Measurements from ENCODE around the gene GRAP2. TPM values are rescaled to one million over a fixed set of nuclear protein-coding genes. Genes with fewer than 3 reads are reported as not detected.

Gene GRAP2
- total and polyA plus RNA-seq, 2 of the 4 experiments (the other 2 are of a cell fraction) = not detected

DNA sequence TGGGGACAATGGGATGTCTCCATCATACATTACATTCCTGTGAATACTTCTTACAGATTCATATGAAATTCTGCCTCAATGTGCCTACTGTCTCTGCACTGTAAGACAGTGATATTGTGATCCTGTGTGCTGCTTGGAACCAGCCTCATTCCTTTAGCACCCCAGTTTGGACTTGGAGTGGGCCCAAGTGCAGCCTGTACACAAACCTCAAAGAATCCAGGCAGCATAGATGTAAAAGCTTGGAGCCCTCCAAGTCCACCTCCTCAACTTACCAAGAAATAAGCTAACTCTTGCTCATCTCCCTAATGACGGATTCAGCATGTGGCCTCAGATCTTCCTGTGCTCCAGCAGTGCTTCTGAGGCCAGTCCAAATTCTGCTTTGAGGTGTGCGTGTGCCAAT, 24.4 kb downstream of the GRAP2 start:
- Histone ChIP-seq H4K5ac (ENCODE audit: low read depth, low read length) (no peak overlapping the region), H4K20me1 (ENCODE audit: insufficient read depth, low read length) (no peaks in the 10 kb centered on the region), H3K27ac (ENCODE audit: insufficient read depth, low read length) (no peak overlapping the region), H4K91ac (ENCODE audit: insufficient read depth, low read depth, low read length) (no peak overlapping the region), H3K4ac (ENCODE audit: low read depth, low read length) (no peak overlapping the region), H3K9ac (ENCODE audit: low read depth, low read length) (no peak overlapping the region), H3K23ac (ENCODE audit: low read depth, low read length) (no peak overlapping the region), H3K4me3 (ENCODE audit: insufficient read depth, low read depth, low read length) (no peak overlapping the region), H3K79me1 (ENCODE audit: low read depth in 1 of 2, low read length in 2 of 2) (no peaks in the 10 kb centered on the region), H3K9me3 (ENCODE audit: control insufficient read depth, insufficient read depth, low read length) (no peaks in the 10 kb centered on the region), H3K56ac (ENCODE audit: extremely low read depth, insufficient read depth, low read length) (no peak overlapping the region), H2AK9ac (replicated peaks; ENCODE audit: low read depth, low read length, poor library complexity) (no peak overlapping the region), H2AK5ac (ENCODE audit: low read depth, low read length) (no peak overlapping the region), H3K9me1 (ENCODE audit: insufficient read depth, low read length) (no peaks in the 10 kb centered on the region; the same call in 1 of the 2 replicates), H2BK5ac (ENCODE audit: low read depth, low read length, poor library complexity, severe bottlenecking) (no peak overlapping the region), H2BK20ac (ENCODE audit: low read depth, low read length) (no peak overlapping the region), H3K27me3 (ENCODE audit: control insufficient read depth, insufficient read depth, low read length) (peaks cover 69% of the 10 kb centered on the region), H3K36me3 (ENCODE audit: control insufficient read depth, insufficient read depth, low read length) (no peaks in the 10 kb centered on the region), H4K8ac (ENCODE audit: low read depth in 2 of 2, low read length in 2 of 2) (no peak overlapping the region), H3K4me1 (ENCODE audit: control insufficient read depth, insufficient read depth, low read length) (no peaks in the 10 kb centered on the region; the same call in 1 of the 2 replicates), H2AFZ (replicated peaks; ENCODE audit: low read length, poor library complexity) (no peak overlapping the region), H2BK15ac (ENCODE audit: low read depth, low read length) (no peak overlapping the region), H3K14ac (replicated peaks; ENCODE audit: low read depth, low read length) (no peak overlapping the region), H3K4me2 (ENCODE audit: low read depth, low read length) (no peak overlapping the region), H3K18ac (ENCODE audit: low read depth, low read length) (no peak overlapping the region), H2BK120ac (ENCODE audit: low read depth, low read length) (no peak overlapping the region)
- BruUV-seq (replicated peaks) = no TSS peak
- ChIA-PET POLR2A (ENCODE audit: unreplicated experiment) (no interaction called here), CTCF (no interaction called here)
- in situ Hi-C loops (cut with MboI; ENCODE audit: low sequenced_read_pairs) = no loop called here
- WGBS, 2 experiments (ENCODE audit: extremely low coverage in 2 of 2, insufficient read length in 1 of 2) = no CpG with 5 or more reads among the region's 2 CpGs
- intact Hi-C loops (cut with micrococcal nuclease) = no loop called here
- ATAC-seq (ENCODE audit: low read depth) = no peak
- no peak for DNase-seq
- TF ChIP-seq CHD1 (IDR thresholded peaks at IDR 0.05; ENCODE audit: low read depth, low read length) = no peak
- no peak for TF ChIP-seq RFX5 (IDR thresholded peaks at IDR 0.05; ENCODE audit: low read depth, low read length)
- TF ChIP-seq, protein P1, sequence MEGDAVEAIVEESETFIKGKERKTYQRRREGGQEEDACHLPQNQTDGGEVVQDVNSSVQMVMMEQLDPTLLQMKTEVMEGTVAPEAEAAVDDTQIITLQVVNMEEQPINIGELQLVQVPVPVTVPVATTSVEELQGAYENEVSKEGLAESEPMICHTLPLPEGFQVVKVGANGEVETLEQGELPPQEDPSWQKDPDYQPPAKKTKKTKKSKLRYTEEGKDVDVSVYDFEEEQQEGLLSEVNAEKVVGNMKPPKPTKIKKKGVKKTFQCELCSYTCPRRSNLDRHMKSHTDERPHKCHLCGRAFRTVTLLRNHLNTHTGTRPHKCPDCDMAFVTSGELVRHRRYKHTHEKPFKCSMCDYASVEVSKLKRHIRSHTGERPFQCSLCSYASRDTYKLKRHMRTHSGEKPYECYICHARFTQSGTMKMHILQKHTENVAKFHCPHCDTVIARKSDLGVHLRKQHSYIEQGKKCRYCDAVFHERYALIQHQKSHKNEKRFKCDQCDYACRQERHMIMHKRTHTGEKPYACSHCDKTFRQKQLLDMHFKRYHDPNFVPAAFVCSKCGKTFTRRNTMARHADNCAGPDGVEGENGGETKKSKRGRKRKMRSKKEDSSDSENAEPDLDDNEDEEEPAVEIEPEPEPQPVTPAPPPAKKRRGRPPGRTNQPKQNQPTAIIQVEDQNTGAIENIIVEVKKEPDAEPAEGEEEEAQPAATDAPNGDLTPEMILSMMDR (conservative IDR thresholded peaks at IDR 0.05; ENCODE audit: low read depth, low read length) = no peak
- no peak for TF ChIP-seq BHLHE40 (IDR thresholded peaks at IDR 0.05; ENCODE audit: low read depth, low read length)
- TF ChIP-seq NFE2L2 (IDR thresholded peaks at IDR 0.05; ENCODE audit: low read depth, low read length) = no peak
- TF ChIP-seq RCOR1 (IDR thresholded peaks at IDR 0.05; ENCODE audit: insufficient replicate concordance, low read length) = no peak
- TF ChIP-seq POLR2A (IDR thresholded peaks at IDR 0.05; ENCODE audit: low read depth, low read length) = no peak
- no peak for TF ChIP-seq MXI1 (IDR thresholded peaks at IDR 0.05; ENCODE audit: borderline replicate concordance, low read depth, low read length)
- no peak for TF ChIP-seq MAZ (IDR thresholded peaks at IDR 0.05; ENCODE audit: borderline replicate concordance, low read depth, low read length)
- TF ChIP-seq MAFK (IDR thresholded peaks at IDR 0.05; ENCODE audit: low read depth, low read length) = no peak
- no peak for TF ChIP-seq SMC3 (IDR thresholded peaks at IDR 0.05; ENCODE audit: low read depth, low read length)
- TF ChIP-seq, protein P2, sequence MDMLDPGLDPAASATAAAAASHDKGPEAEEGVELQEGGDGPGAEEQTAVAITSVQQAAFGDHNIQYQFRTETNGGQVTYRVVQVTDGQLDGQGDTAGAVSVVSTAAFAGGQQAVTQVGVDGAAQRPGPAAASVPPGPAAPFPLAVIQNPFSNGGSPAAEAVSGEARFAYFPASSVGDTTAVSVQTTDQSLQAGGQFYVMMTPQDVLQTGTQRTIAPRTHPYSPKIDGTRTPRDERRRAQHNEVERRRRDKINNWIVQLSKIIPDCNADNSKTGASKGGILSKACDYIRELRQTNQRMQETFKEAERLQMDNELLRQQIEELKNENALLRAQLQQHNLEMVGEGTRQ (IDR thresholded peaks at IDR 0.05; ENCODE audit: low read depth, low read length) = no peak
- no peak for TF ChIP-seq FOS (IDR thresholded peaks at IDR 0.05; ENCODE audit: low read depth, low read length)
- no peak for TF ChIP-seq RAD21 (IDR thresholded peaks at IDR 0.05; ENCODE audit: low read length)
- dilution Hi-C loops (cut with HindIII; ENCODE audit: low sequenced_read_pairs, unreplicated experiment) = no loop called here
